Inferior parietal cortex (tissue), 1 donor: ENCODE measurements around the gene SUGP2.
"Not testable (repeated sequence)": the region's sequence is repeated elsewhere in the genome, so short reads cannot be mapped to it uniquely, and the experiment has no call there.

Experiments used
- DNase-seq: peaks from one replicate; pipeline ENCODE4 v3.0.0-alpha.2; 2016; ENCODE audit errors: extremely low spot score

The SUGP2 gene

GRCh38 chr19:19032420-19033175, 719 bp downstream of the SUGP2 start:
- peak; percentile 85 for DNase-seq

GRCh38 chr19:19031891-19032290, 1.4 kb downstream of the SUGP2 start:
- no peak for DNase-seq

- no peak for DNase-seq
Observed at GRCh38 chr19:19028526-19028925, 4.8 kb downstream of the SUGP2 start.

- DNase-seq = no peak
Observed at GRCh38 chr19:19027228-19027627, 6.1 kb downstream of the SUGP2 start.

GRCh38 chr19:19026299-19026971, 6.9 kb downstream of the SUGP2 start:
- DNase-seq = peak; percentile 9

- DNase-seq = no peak
Observed at GRCh38 chr19:19025861-19026260, 7.5 kb downstream of the SUGP2 start.

- DNase-seq = not testable (repeated sequence)
Observed at GRCh38 chr19:19023376-19023775, 9.9 kb downstream of the SUGP2 start.

- no peak for DNase-seq
Observed at GRCh38 chr19:19022380-19022961, 10.8 kb downstream of the SUGP2 start.

- DNase-seq = peak; percentile 45
Observed at GRCh38 chr19:19021115-19021514, 12.2 kb downstream of the SUGP2 start.

- DNase-seq = no peak
Observed at GRCh38 chr19:19010551-19010950, 22.8 kb downstream of the SUGP2 start.

GRCh38 chr19:19009951-19010350, 23.4 kb downstream of the SUGP2 start:
- no peak for DNase-seq

- DNase-seq = no peak
Observed at GRCh38 chr19:19006213-19006612, 27.1 kb downstream of the SUGP2 start.

GRCh38 chr19:19004144-19004543, 29.2 kb downstream of the SUGP2 start:
- DNase-seq = no peak

- no peak for DNase-seq
Observed at GRCh38 chr19:18999896-19000620, 33.3 kb downstream of the SUGP2 start.

GRCh38 chr19:18999016-18999758, 34.1 kb downstream of the SUGP2 start:
- peak; percentile 15 for DNase-seq

- DNase-seq = no peak
Observed at GRCh38 chr19:18998276-18998675, 35.0 kb downstream of the SUGP2 start.

GRCh38 chr19:18996796-18997394, 36.4 kb downstream of the SUGP2 start:
- no peak for DNase-seq

- DNase-seq = no peak
Observed at GRCh38 chr19:18996351-18996750, 37.0 kb downstream of the SUGP2 start.

- peak; percentile 64 for DNase-seq
Observed at GRCh38 chr19:18995804-18996241, 37.5 kb downstream of the SUGP2 start.

GRCh38 chr19:18993115-18993514, 40.2 kb downstream of the SUGP2 start:
- DNase-seq = peak; percentile 34

- DNase-seq = no peak
Observed at GRCh38 chr19:18992696-18993095, 40.6 kb downstream of the SUGP2 start.
